GM04504 (cell line): Measurements from ENCODE around the gene GUCY1B1.
A peak's percentile ranks its signal among the peaks of the same experiment; 100 is the strongest.
"Not testable (repeated sequence)": the region's sequence is repeated elsewhere in the genome, so short reads cannot be mapped to it uniquely, and the experiment has no call there.

Experiments used
- DNase-seq: peaks from one replicate; pipeline ENCODE4 v3.0.0-alpha.2; 2012; ENCODE audit warnings: low read depth

Gene GUCY1B1

GRCh38 chr4:155762334-155762733 is 3.5 kb downstream of the GUCY1B1 start:
- DNase-seq = no peak

GRCh38 chr4:155763551-155763950 is 4.7 kb downstream of the GUCY1B1 start:
- DNase-seq = no peak

- DNase-seq = no peak
Measured at GRCh38 chr4:155765149-155765548, 6.3 kb downstream of the GUCY1B1 start.

- DNase-seq = no peak
Measured at GRCh38 chr4:155766622-155767021, 7.8 kb downstream of the GUCY1B1 start.

- no peak for DNase-seq
Measured at GRCh38 chr4:155768370-155768769, 9.5 kb downstream of the GUCY1B1 start.

GRCh38 chr4:155769090-155769489 is 10.3 kb downstream of the GUCY1B1 start:
- DNase-seq = no peak

- DNase-seq = no peak
Measured at GRCh38 chr4:155772459-155773195, 13.8 kb downstream of the GUCY1B1 start.

- DNase-seq = no peak
Measured at GRCh38 chr4:155773196-155773800, 14.5 kb downstream of the GUCY1B1 start.

- DNase-seq = no peak
Measured at GRCh38 chr4:155774033-155774432, 15.2 kb downstream of the GUCY1B1 start.

- DNase-seq = no peak
Measured at GRCh38 chr4:155777971-155778735, 19.3 kb downstream of the GUCY1B1 start.

GRCh38 chr4:155780775-155781174 is 22.0 kb downstream of the GUCY1B1 start:
- DNase-seq = no peak

GRCh38 chr4:155781249-155781831 is 22.5 kb downstream of the GUCY1B1 start:
- no peak for DNase-seq

GRCh38 chr4:155784637-155785036 is 25.8 kb downstream of the GUCY1B1 start:
- no peak for DNase-seq

GRCh38 chr4:155785828-155786227 is 27.0 kb downstream of the GUCY1B1 start:
- DNase-seq = no peak

- DNase-seq = no peak
Measured at GRCh38 chr4:155787113-155787710, 28.4 kb downstream of the GUCY1B1 start.

GRCh38 chr4:155789391-155789790 is 30.6 kb downstream of the GUCY1B1 start:
- DNase-seq = no peak

GRCh38 chr4:155789982-155790381 is 31.2 kb downstream of the GUCY1B1 start:
- no peak for DNase-seq

- no peak for DNase-seq
Measured at GRCh38 chr4:155794589-155795236, 35.9 kb downstream of the GUCY1B1 start.

- no peak for DNase-seq
Measured at GRCh38 chr4:155795991-155796390, 37.2 kb downstream of the GUCY1B1 start.

GRCh38 chr4:155797581-155797980 is 38.8 kb downstream of the GUCY1B1 start:
- DNase-seq = not testable (repeated sequence)

GRCh38 chr4:155799116-155799793 is 40.4 kb downstream of the GUCY1B1 start:
- peak; percentile 22 for DNase-seq
